ENCODE data around the gene TRIM38. TPM values are rescaled to one million over a fixed set of nuclear protein-coding genes. Genes with fewer than 3 reads are reported as not detected.

The TRIM38 gene
- total RNA-seq, 4 donors from 2014 or later, result 4.7 to 8.0 (median 6.5) TPM

- no peak overlapping the region for H3K4me3 ChIP-seq (ENCODE audit: low read depth, poor library complexity, severe bottlenecking)
- no peak for DNase-seq (ENCODE audit: low spot score in 2 of 2)
- intact Hi-C loops (cut with DNase I; ENCODE audit: low total_unique reads), result no loop called here
- no peak for TF ChIP-seq CTCF (IDR thresholded peaks at IDR 0.05)
- no peak for TF ChIP-seq POLR2A (IDR thresholded peaks at IDR 0.05)
- WGBS, 2 donors, result 64 to 68% methylated on average over 3 of the region's 3 CpGs
Observed at GRCh38 chr6:26030716-26031115, 68.1 kb downstream of the TRIM38 start.

GRCh38 chr6:26031151-26031594 lies 68.6 kb downstream of the TRIM38 start:
- no peak for TF ChIP-seq POLR2A (IDR thresholded peaks at IDR 0.05)
- no peak for TF ChIP-seq CTCF (IDR thresholded peaks at IDR 0.05)
- 43% methylated on average over 5 of the region's 5 CpGs for WGBS, 2 donors
- no peak overlapping the region for H3K4me3 ChIP-seq (ENCODE audit: low read depth, poor library complexity, severe bottlenecking)
- no peak for DNase-seq (ENCODE audit: low spot score in 2 of 2)
- intact Hi-C loops (cut with DNase I; ENCODE audit: low total_unique reads), result no loop called here

- WGBS, 2 donors, result 2% methylated on average over 36 to 39 of the region's 44 CpGs
- intact Hi-C loops (cut with DNase I; ENCODE audit: low total_unique reads), result no loop called here
- H3K4me3 ChIP-seq (ENCODE audit: low read depth, poor library complexity, severe bottlenecking), result no peak overlapping the region
- TF ChIP-seq CTCF (IDR thresholded peaks at IDR 0.05), result no peak
- no peak for TF ChIP-seq POLR2A (IDR thresholded peaks at IDR 0.05)
- DNase-seq (ENCODE audit: low spot score in 2 of 2), result peak; percentile 90 to 94
Observed at GRCh38 chr6:26031595-26032339, 69.2 kb downstream of the TRIM38 start.

GRCh38 chr6:26032340-26033084 lies 69.9 kb downstream of the TRIM38 start:
- 1% methylated on average over 19 of the region's 19 CpGs for WGBS, 2 donors
- no peak overlapping the region for H3K4me3 ChIP-seq (ENCODE audit: low read depth, poor library complexity, severe bottlenecking)

More at GRCh38 chr6:26032340-26033084, 69.9 kb downstream of the TRIM38 start:
- no peak for DNase-seq (ENCODE audit: low spot score in 2 of 2)
- intact Hi-C loops (cut with DNase I; ENCODE audit: low total_unique reads), result no loop called here
- TF ChIP-seq POLR2A (IDR thresholded peaks at IDR 0.05), result no peak
- no peak for TF ChIP-seq CTCF (IDR thresholded peaks at IDR 0.05)

Measured in lower leg skin (tissue), 4 donors.